ENCODE results near the gene PHOX2B. TPM values are rescaled to one million over a fixed set of nuclear protein-coding genes. Genes with fewer than 3 reads are reported as not detected.

Gene PHOX2B
- total RNA-seq, 6 experiments from 2014 or later, result not detected

DNA sequence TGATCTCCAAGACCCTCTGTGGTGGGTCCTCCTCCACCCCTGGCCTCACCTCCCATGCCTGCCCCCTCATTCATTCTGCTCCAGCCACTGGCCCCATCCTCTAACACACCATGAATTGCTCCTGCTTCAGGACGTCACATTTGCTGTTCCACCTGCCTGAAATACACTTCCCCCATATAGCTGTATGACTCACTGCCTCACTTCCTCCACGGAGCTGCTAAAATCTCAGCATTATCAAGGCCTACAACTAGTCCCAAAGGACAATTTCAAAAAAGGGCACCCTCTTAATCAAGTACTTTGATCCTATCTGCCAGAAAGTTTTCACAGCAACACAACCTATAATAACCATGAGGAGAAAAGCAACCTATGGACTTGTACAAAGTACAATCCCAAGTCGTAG, 43.6 kb upstream of the PHOX2B start:
- Histone ChIP-seq H3K36me3 (no peaks in the 10 kb centered on the region), H3K27ac (no peak overlapping the region), H3K4me1 (no peaks in the 10 kb centered on the region), H3K27me3 (no peaks in the 10 kb centered on the region), H3K4me3 (no peak overlapping the region), H3K9me3 (no peaks in the 10 kb centered on the region)
- TF ChIP-seq, protein P1, sequence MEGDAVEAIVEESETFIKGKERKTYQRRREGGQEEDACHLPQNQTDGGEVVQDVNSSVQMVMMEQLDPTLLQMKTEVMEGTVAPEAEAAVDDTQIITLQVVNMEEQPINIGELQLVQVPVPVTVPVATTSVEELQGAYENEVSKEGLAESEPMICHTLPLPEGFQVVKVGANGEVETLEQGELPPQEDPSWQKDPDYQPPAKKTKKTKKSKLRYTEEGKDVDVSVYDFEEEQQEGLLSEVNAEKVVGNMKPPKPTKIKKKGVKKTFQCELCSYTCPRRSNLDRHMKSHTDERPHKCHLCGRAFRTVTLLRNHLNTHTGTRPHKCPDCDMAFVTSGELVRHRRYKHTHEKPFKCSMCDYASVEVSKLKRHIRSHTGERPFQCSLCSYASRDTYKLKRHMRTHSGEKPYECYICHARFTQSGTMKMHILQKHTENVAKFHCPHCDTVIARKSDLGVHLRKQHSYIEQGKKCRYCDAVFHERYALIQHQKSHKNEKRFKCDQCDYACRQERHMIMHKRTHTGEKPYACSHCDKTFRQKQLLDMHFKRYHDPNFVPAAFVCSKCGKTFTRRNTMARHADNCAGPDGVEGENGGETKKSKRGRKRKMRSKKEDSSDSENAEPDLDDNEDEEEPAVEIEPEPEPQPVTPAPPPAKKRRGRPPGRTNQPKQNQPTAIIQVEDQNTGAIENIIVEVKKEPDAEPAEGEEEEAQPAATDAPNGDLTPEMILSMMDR (IDR thresholded peaks at IDR 0.05), result no peak
- TF ChIP-seq POLR2A (IDR thresholded peaks at IDR 0.05), result no peak
- intact Hi-C loops (cut with DNase I), result no loop called here
- DNase-seq, result no peak
- 35% methylated on average over 3 of the region's 3 CpGs for WGBS (ENCODE audit: insufficient coverage, low coverage, low lambda C conversion rate, missing lambda C conversion rate)
- no peak for ATAC-seq

DNA sequence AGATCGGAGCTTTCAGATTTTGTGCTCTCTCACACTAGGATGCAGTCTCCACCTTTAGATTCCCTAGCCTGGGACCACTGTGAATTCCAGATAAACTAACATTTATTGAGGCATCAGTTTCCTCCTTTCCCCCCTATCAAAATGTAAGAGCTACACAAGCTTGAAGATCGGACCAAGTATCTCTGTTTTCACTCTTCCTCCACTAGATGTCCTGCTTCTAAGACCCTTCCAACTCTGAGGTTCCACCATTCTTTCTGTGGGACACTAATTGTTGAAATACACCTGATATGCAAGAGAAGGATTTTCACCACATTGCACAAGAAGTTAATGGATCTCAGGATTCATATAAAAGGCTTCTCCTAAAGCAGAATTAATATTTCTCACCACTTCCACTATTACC, 43.0 kb upstream of the PHOX2B start:
- DNase-seq (no peak), ATAC-seq (no peak)
- TF ChIP-seq, protein P1 (IDR thresholded peaks at IDR 0.05), result no peak
- TF ChIP-seq POLR2A (IDR thresholded peaks at IDR 0.05), result no peak
- H3K36me3 ChIP-seq, result no peaks in the 10 kb centered on the region
- no peak overlapping the region for H3K4me3 ChIP-seq
- H3K9me3 ChIP-seq, result no peaks in the 10 kb centered on the region
- no peaks in the 10 kb centered on the region for H3K27me3 ChIP-seq
- 49% methylated on average over 2 of the region's 2 CpGs for WGBS (ENCODE audit: insufficient coverage, low coverage, low lambda C conversion rate, missing lambda C conversion rate)
- H3K27ac ChIP-seq, result no peak overlapping the region
- no peaks in the 10 kb centered on the region for H3K4me1 ChIP-seq
- intact Hi-C loops (cut with DNase I), result no loop called here

DNA sequence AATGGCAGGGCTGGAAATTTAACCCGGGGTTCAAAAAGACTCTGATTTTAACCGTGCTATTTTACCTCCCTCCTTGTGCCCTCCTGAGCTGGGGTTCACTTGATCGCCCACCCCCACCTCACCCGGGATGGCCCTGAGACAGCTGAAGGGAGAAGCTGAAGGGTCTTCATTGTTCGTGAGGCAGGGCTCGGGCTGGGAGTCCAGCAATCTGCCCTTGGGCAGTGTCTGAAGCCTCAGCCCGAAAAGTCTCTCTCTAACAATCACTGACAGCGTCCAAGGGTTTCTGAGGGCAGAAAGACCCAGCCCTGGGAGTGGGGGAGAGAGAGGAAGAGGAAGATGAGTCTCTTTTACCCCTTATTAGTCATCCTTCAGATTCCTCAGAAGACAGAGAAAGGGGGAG, 39.4 kb upstream of the PHOX2B start:
- intact Hi-C loops (cut with DNase I), result no loop called here
- no peak overlapping the region for H3K27ac ChIP-seq
- no peak for TF ChIP-seq POLR2A (IDR thresholded peaks at IDR 0.05)
- TF ChIP-seq, protein P1 (IDR thresholded peaks at IDR 0.05), result no peak
- WGBS (ENCODE audit: insufficient coverage, low coverage, low lambda C conversion rate, missing lambda C conversion rate), result 68% methylated on average over 5 of the region's 8 CpGs
- ATAC-seq, result no peak
- no peak for DNase-seq
- no peaks in the 10 kb centered on the region for H3K9me3 ChIP-seq
- H3K27me3 ChIP-seq, result no peaks in the 10 kb centered on the region
- H3K4me3 ChIP-seq, result no peak overlapping the region
- H3K36me3 ChIP-seq, result no peaks in the 10 kb centered on the region
- H3K4me1 ChIP-seq, result no peaks in the 10 kb centered on the region

DNA sequence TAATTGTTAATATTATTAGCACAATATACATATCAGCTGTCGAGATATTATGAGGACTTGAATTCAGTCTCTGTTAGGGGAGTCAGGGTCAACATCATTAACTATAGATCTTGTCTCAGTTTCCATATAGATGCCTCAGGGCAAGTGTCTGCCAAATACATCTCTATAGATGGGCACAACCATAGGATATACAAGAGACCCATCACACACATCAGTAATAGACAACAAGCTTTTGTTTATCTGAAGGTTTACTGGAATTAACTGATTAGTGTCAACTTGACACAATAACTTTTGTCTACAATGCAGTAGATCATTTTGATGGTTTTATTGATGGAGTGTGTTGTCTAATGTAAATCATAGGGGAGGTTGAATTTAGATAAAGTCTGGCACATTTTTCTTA, 37.1 kb upstream of the PHOX2B start:
- Histone ChIP-seq H3K27ac (no peak overlapping the region), H3K36me3 (no peaks in the 10 kb centered on the region), H3K4me3 (no peak overlapping the region), H3K4me1 (no peaks in the 10 kb centered on the region), H3K9me3 (no peaks in the 10 kb centered on the region), H3K27me3 (no peaks in the 10 kb centered on the region)
- DNase-seq (no peak), ATAC-seq (no peak)
- TF ChIP-seq, protein P1 (IDR thresholded peaks at IDR 0.05), result no peak
- TF ChIP-seq POLR2A (IDR thresholded peaks at IDR 0.05), result no peak
- 43% methylated on average over 1 of the region's 1 CpG for WGBS (ENCODE audit: insufficient coverage, low coverage, low lambda C conversion rate, missing lambda C conversion rate)
- intact Hi-C loops (cut with DNase I), result no loop called here
